Activated naive CD8-positive, alpha-beta T cell treated with anti-CD3 and anti-CD28 coated beads for 36 hours (primary cell): ENCODE results near the gene EXOC3L1. TPM values are rescaled to one million over a fixed set of nuclear protein-coding genes. Genes with fewer than 3 reads are reported as not detected.
A peak's percentile ranks its signal among the peaks of the same experiment; 100 is the strongest.

Experiments used
- DNase-seq: peaks from one replicate; pipeline ENCODE4 v3.0.0; 2021
- H3K27ac Mint-ChIP-seq: one replicate; pipeline ENCODE4 v1.8.0; 2022; ENCODE audit warnings: mild to moderate bottlenecking, moderate library complexity, mixed read lengths
- H3K27me3 Mint-ChIP-seq: one replicate; pipeline ENCODE4 v1.8.0; 2022; ENCODE audit warnings: mild to moderate bottlenecking, mixed read lengths
- H3K36me3 Mint-ChIP-seq: one replicate; pipeline ENCODE4 v1.8.0; 2021; ENCODE audit warnings: mild to moderate bottlenecking, mixed read lengths
- H3K4me1 Mint-ChIP-seq: one replicate; pipeline ENCODE4 v1.8.0; 2021; ENCODE audit warnings: mixed read lengths
- H3K4me3 Mint-ChIP-seq: one replicate; pipeline ENCODE4 v1.8.0; 2022; ENCODE audit warnings: mild to moderate bottlenecking, moderate library complexity, mixed read lengths
- H3K9me3 Mint-ChIP-seq: one replicate; pipeline ENCODE4 v1.8.0; 2022; ENCODE audit warnings: mixed read lengths
- total RNA-seq, 2 experiments: library from RNA; stranded (reverse); gene quantifications; one replicate each; pipeline ENCODE4 v1.2.3, GENCODE V29; 2021

Gene EXOC3L1, protein sequence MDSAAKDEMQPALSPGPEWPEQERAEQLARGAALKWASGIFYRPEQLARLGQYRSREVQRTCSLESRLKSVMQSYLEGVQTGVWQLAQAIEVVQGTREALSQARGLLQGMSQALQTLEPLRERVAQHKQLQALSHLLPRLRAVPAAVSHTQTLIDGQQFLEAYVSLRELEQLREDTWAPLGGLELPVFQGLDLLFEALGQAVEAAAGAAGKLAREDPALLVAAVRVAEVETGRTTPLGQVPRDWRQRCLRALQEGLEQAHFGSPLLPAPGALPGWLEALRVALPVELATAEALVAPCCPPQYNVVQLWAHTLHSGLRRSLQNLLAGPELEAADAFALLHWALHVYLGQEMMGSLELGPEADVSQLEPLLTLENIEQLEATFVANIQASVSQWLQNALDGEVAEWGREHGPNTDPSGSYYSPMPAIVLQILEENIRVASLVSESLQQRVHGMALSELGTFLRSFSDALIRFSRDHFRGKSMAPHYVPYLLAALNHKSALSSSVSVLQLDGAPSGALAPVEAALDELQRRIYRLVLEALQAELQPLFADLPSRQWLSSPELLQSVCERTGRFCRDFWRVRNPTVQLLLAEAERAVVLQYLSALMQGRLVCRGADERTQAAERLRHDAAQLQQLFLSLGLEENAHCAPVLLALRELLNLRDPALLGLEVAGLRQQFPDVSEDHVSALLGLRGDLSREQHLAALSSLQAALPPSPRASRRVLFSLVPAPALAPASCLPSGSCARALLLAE
- under 1 TPM in 1 of 2 experiments, not detected in 1; 0.19 TPM for total RNA-seq

GRCh38 chr16:67190041-67190440 is at the start of gene EXOC3L1:
Gene EXOC3L1 (minus strand): TSS chr16:67190136. CDS start chr16:67189676, 460 bp downstream.
- no peak within 1 kb of the TSS for H3K4me3 Mint-ChIP-seq
- H3K9me3 Mint-ChIP-seq = no peaks in the 10 kb centered on the region
- peaks cover 12% of the 10 kb centered on the region for H3K27me3 Mint-ChIP-seq
- DNase-seq = no peak
- H3K4me1 Mint-ChIP-seq = peaks cover 24% of the 10 kb centered on the region
- no peak within 1 kb of the TSS for H3K27ac Mint-ChIP-seq
- peaks cover 23% of the 10 kb centered on the region for H3K36me3 Mint-ChIP-seq

GRCh38 chr16:67238806-67239470 is 49.0 kb upstream of the EXOC3L1 start:
- Mint-ChIP-seq H3K4me1 (peaks cover 25% of the 10 kb centered on the region), H3K27ac (no peak overlapping the region), H3K27me3 (no peaks in the 10 kb centered on the region), H3K4me3 (no peak overlapping the region), H3K36me3 (peaks cover 26% of the 10 kb centered on the region), H3K9me3 (no peaks in the 10 kb centered on the region)
- no peak for DNase-seq

- peaks cover 19% of the 10 kb centered on the region for H3K4me1 Mint-ChIP-seq
- DNase-seq = no peak
- H3K4me3 Mint-ChIP-seq = no peak overlapping the region
- H3K27ac Mint-ChIP-seq = no peak overlapping the region
- no peaks in the 10 kb centered on the region for H3K27me3 Mint-ChIP-seq
- peaks cover 28% of the 10 kb centered on the region for H3K36me3 Mint-ChIP-seq
- H3K9me3 Mint-ChIP-seq = no peaks in the 10 kb centered on the region
Measured at GRCh38 chr16:67238278-67238575, 48.3 kb upstream of the EXOC3L1 start.

DNA sequence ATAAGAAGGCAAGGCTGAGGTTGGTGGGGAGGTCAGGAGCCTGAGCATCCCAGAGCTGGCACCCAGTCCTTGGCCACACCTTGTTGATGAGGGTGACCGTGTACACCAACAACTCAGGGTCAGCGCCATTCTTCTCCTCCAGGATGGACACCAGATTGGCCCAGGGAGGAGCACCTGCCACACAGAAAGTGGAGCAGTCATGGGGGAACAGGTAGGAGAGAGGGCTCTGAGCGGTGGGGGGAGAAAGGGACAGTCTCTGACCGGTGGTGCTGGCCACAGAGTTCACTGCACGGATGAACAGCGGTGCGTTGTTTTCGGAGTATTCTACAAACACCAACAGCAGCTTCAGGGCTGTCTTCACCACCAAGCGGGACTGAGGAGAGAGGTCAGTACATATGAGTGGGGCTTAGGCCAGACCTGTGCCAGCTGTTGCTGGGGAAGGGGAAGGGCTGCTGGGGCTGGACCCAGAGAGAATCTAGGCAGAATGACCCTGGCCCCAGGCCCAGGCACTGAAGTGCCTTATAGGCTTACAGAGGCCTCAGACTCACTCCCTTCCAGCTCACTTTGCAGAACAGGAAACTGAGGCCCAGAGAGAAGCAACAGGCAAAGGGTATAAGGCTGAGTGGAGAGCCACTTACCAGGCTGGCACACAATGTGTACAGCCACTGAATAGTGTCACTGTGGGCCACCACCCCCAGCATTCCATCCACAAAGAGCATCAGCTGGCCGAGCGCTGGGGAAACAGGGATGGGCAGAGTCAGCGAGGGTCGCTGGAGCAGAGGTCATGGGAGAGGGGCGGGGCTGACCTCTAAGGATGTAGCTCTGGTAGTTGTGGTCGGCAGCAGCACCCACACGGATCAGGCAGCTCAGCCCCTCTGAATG is 47.7 kb upstream of the EXOC3L1 start:
- Mint-ChIP-seq H3K27ac (no peak overlapping the region), H3K4me3 (no peak overlapping the region), H3K36me3 (peaks cover 30% of the 10 kb centered on the region), H3K27me3 (no peaks in the 10 kb centered on the region), H3K9me3 (no peaks in the 10 kb centered on the region), H3K4me1 (peaks cover 19% of the 10 kb centered on the region)
- DNase-seq = no peak

DNA sequence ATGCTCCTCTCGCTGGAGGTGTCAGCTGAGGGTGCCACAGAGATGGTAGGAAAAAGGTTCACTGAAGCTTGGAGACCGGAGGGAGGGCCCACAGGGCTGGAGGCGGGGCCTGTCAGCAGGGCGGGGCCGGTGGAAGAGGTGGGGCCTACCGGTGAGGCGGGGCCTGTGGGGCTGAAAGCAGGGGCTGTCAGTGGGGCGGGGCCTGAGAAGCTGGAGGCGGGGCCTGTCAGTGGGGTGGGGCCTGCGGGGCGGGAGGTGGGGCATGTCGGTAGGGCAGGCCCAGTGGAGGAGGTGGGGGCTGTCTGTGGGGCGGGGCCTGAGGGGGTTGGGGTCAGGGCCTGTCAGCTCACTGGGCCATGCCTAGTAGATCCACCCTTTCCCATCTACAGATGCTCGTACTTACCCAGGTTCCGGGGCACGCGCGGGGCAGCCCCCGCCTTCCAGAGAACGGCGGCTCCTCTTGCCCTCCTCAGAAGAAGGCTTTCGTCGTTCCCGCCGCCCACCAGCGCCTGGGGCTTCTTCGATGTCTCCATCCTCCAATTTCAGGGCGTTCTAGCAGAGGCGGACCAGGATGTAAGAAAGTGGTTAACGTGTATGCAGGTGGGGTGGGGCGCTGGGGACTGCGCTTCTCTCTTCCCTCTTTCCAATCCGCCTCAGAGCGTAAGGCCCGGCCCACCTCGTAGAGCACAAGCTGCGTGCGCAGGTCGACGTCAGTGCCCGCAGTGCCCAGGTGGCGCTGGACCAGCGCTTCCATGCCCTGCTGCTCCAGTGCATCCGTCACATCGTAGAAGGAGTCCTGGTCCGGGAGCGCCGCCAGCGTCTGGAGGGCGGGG is 46.8 kb upstream of the EXOC3L1 start:
- H3K27ac Mint-ChIP-seq = peak overlapping the region; percentile 43
- H3K27me3 Mint-ChIP-seq = no peaks in the 10 kb centered on the region
- H3K9me3 Mint-ChIP-seq = no peaks in the 10 kb centered on the region
- DNase-seq = peak; percentile 86
- H3K4me1 Mint-ChIP-seq = peaks cover 13% of the 10 kb centered on the region
- peaks cover 33% of the 10 kb centered on the region for H3K36me3 Mint-ChIP-seq
- no peak overlapping the region for H3K4me3 Mint-ChIP-seq

- peaks cover 7% of the 10 kb centered on the region for H3K4me1 Mint-ChIP-seq
- H3K27me3 Mint-ChIP-seq = no peaks in the 10 kb centered on the region
- peak overlapping the region; percentile 43 for H3K27ac Mint-ChIP-seq
- H3K36me3 Mint-ChIP-seq = peaks cover 28% of the 10 kb centered on the region
- no peaks in the 10 kb centered on the region for H3K9me3 Mint-ChIP-seq
- H3K4me3 Mint-ChIP-seq = no peak overlapping the region
- DNase-seq = no peak
Measured at GRCh38 chr16:67235816-67236562, 46.1 kb upstream of the EXOC3L1 start.

DNA sequence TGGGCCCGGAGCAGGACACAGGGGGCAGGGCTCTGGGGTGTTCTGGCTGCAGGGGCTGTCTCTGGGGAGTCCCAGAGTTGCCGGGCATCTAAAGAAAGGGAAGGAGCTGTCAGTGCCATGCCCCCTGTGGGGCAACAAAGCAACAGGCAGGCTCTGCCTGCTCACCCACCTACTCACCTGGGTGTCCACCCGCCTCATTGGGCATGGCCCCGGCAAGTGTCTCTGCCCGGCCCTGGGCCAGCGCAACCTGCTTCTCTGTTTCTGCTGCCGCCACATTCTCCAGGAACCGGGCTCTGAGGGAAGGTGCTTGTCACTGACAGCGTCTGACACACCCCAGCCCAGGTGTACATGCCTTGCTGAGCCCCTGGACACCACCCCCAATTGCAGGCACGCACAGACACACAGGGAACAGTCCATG is 44.3 kb upstream of the EXOC3L1 start:
- Mint-ChIP-seq H3K27ac (no peak overlapping the region), H3K27me3 (no peaks in the 10 kb centered on the region), H3K4me1 (peaks cover 5% of the 10 kb centered on the region), H3K9me3 (no peaks in the 10 kb centered on the region), H3K36me3 (peaks cover 34% of the 10 kb centered on the region), H3K4me3 (no peak overlapping the region)
- no peak for DNase-seq

- no peaks in the 10 kb centered on the region for H3K9me3 Mint-ChIP-seq
- peaks cover 34% of the 10 kb centered on the region for H3K36me3 Mint-ChIP-seq
- H3K4me3 Mint-ChIP-seq = no peak overlapping the region
Measured at GRCh38 chr16:67233596-67233995, 43.7 kb upstream of the EXOC3L1 start.

GRCh38 chr16:67230809-67231660 is 41.1 kb upstream of the EXOC3L1 start:
- peaks cover 18% of the 10 kb centered on the region for H3K4me1 Mint-ChIP-seq
- H3K27me3 Mint-ChIP-seq = no peaks in the 10 kb centered on the region
- DNase-seq = no peak
- H3K9me3 Mint-ChIP-seq = no peaks in the 10 kb centered on the region
- no peak overlapping the region for H3K4me3 Mint-ChIP-seq
- H3K27ac Mint-ChIP-seq = no peak overlapping the region
- H3K36me3 Mint-ChIP-seq = peaks cover 26% of the 10 kb centered on the region

More at GRCh38 chr16:67233596-67233995, 43.7 kb upstream of the EXOC3L1 start:
- no peaks in the 10 kb centered on the region for H3K27me3 Mint-ChIP-seq
- DNase-seq = no peak
- peaks cover 8% of the 10 kb centered on the region for H3K4me1 Mint-ChIP-seq
- no peak overlapping the region for H3K27ac Mint-ChIP-seq

GRCh38 chr16:67229906-67230808 is 40.2 kb upstream of the EXOC3L1 start:
- Mint-ChIP-seq H3K9me3 (no peaks in the 10 kb centered on the region), H3K4me3 (no peak overlapping the region), H3K4me1 (peaks cover 25% of the 10 kb centered on the region), H3K27ac (no peak overlapping the region), H3K27me3 (no peaks in the 10 kb centered on the region), H3K36me3 (peaks cover 25% of the 10 kb centered on the region)
- DNase-seq = no peak

DNA sequence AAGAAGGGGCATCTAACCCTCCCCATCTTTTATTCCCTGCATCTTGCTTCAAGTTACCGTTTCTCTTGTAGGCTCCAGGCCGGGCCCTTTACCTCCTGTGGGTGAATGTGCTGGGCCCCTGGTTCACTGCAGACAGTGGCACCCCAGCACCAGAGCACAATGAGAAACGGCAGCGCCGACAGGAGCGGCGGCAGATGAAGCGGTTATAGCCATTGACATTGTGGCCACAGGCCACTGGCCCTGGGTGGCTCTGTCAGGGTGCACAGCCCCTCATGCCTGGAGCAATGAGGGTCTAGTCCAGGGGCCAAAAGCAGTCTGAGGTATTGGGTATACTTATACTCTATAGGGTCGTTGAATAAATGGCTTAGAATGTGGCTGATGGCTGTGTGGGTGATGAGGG is 39.0 kb upstream of the EXOC3L1 start:
- peaks cover 21% of the 10 kb centered on the region for H3K36me3 Mint-ChIP-seq
- DNase-seq = no peak
- peak overlapping the region; percentile 55 for H3K4me3 Mint-ChIP-seq
- H3K4me1 Mint-ChIP-seq = peaks cover 27% of the 10 kb centered on the region
- no peak overlapping the region for H3K27ac Mint-ChIP-seq
- H3K9me3 Mint-ChIP-seq = no peaks in the 10 kb centered on the region
- H3K27me3 Mint-ChIP-seq = no peaks in the 10 kb centered on the region
